Stimulated activated CD8-positive, alpha-beta memory T cell treated with anti-CD3 and anti-CD28 coated beads, Interleukin-12 subunit alpha, Interleukin-12 subunit beta, amount 100 ng/mL, for 4 hours (primary cell): ENCODE data around the gene POU6F2.

ENCODE experiments used
- DNase-seq: peaks from one replicate; pipeline ENCODE4 v3.0.0-alpha.2; 2020; ENCODE audit warnings: low read depth

The POU6F2 gene

GRCh38 chr7:39510864-39511354, 533.2 kb downstream of the POU6F2 start:
- DNase-seq, result no peak

- no peak for DNase-seq
These were observed 538.0 kb downstream of the POU6F2 start for GRCh38 chr7:39515534-39516228.

- DNase-seq, result no peak
These were observed 538.8 kb downstream of the POU6F2 start for GRCh38 chr7:39516498-39516897.

GRCh38 chr7:39517240-39517639, 539.5 kb downstream of the POU6F2 start:
- no peak for DNase-seq
